GM18526 (cell line): ENCODE results near the gene ZBTB12.

Experiments
- POLR2A ChIP-seq: IDR thresholded peaks from 3 replicates; pipeline ENCODE4 v1.6.1; 2011; ENCODE audit not compliant: insufficient read length; ENCODE audit errors: extremely low read depth

Gene ZBTB12

GRCh38 chr6:31930962-31931361 lies 29.1 kb upstream of the ZBTB12 start:
- no peak for TF ChIP-seq POLR2A

GRCh38 chr6:31928672-31928939 lies 26.7 kb upstream of the ZBTB12 start:
- no peak for TF ChIP-seq POLR2A

- TF ChIP-seq POLR2A: no peak
Observed at GRCh38 chr6:31927863-31928671, 26.2 kb upstream of the ZBTB12 start.

GRCh38 chr6:31927242-31927862 lies 25.5 kb upstream of the ZBTB12 start, which contains the start of gene C2:
Gene C2, plus strand, starts transcription at chr6:31927717. Its CDS starts 36 bp downstream, at chr6:31927753.
- TF ChIP-seq POLR2A: no peak

GRCh38 chr6:31922942-31923341 lies 21.1 kb upstream of the ZBTB12 start:
- TF ChIP-seq POLR2A: no peak

- TF ChIP-seq POLR2A: no peak
Observed at GRCh38 chr6:31920811-31921210, 18.9 kb upstream of the ZBTB12 start.

- no peak for TF ChIP-seq POLR2A
Observed at GRCh38 chr6:31919624-31920303, 17.9 kb upstream of the ZBTB12 start.

- no peak for TF ChIP-seq POLR2A
Observed at GRCh38 chr6:31918069-31918720, 16.3 kb upstream of the ZBTB12 start.

GRCh38 chr6:31915756-31916155 lies 13.9 kb upstream of the ZBTB12 start:
- TF ChIP-seq POLR2A: no peak

- TF ChIP-seq POLR2A: no peak
Observed at GRCh38 chr6:31915351-31915750, 13.5 kb upstream of the ZBTB12 start.

- TF ChIP-seq POLR2A: no peak
Observed at GRCh38 chr6:31911826-31912585, 10.1 kb upstream of the ZBTB12 start.

- TF ChIP-seq POLR2A: no peak
Observed at GRCh38 chr6:31908791-31909190, 6.9 kb upstream of the ZBTB12 start.

- TF ChIP-seq POLR2A: no peak
Observed at GRCh38 chr6:31907158-31907813, 5.4 kb upstream of the ZBTB12 start.

GRCh38 chr6:31906122-31906521 lies 4.2 kb upstream of the ZBTB12 start:
- TF ChIP-seq POLR2A: no peak
